ENCODE data around the gene USP36.
"Not testable (repeated sequence)": the region's sequence is repeated elsewhere in the genome, so short reads cannot be mapped to it uniquely, and the experiment has no call there.

USP36 gene

GRCh38 chr17:78878871-78879527, 38.4 kb upstream of the USP36 start:
- DNase-seq (ENCODE audit: extremely low spot score) = no peak
- CTCF ChIA-PET = interaction anchor here (6.3 kb wide), 1 partner anchor 13 kb away, joined by 34 read pairs; no protein-coding TSS in a partner anchor
- POLR2A ChIA-PET = no interaction called here
- no peak for TF ChIP-seq CTCF (IDR thresholded peaks at IDR 0.05; ENCODE audit: control extremely low read depth, extremely low read depth, low read depth, missing control alignments)

DNA sequence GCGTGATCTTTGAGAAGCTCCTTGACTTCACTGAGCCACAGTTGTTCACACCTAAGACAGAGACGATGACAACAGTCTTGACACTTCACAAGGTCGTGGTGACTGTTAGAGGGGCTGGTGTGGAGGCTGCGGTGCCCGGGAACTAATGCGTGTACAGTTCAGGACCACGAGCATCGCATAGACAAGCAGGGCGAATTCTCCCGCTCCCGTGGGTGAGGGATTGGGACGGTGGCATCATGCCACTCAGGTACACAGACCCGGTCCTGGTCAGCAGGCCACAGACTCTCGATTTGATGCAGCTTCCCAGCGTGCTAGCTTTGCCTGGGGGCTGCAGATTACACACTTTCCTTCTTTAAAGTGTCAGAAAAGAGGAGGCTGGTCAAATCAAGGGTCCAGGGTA, 37.6 kb upstream of the USP36 start:
- DNase-seq (ENCODE audit: extremely low spot score) = no peak
- POLR2A ChIA-PET = no interaction called here
- no peak for TF ChIP-seq CTCF (IDR thresholded peaks at IDR 0.05; ENCODE audit: control extremely low read depth, extremely low read depth, low read depth, missing control alignments)
- CTCF ChIA-PET = interaction anchor here (6.3 kb wide), 1 partner anchor 12 kb away, joined by 34 read pairs; no protein-coding TSS in a partner anchor

- DNase-seq (ENCODE audit: extremely low spot score) = not testable (repeated sequence)
- ChIA-PET POLR2A (interaction anchor here (0.6 kb wide), 1 partner anchor 9 kb away, joined by 3 read pairs; no protein-coding TSS in a partner anchor), CTCF (interaction anchor here (1.2 to 6.3 kb wide), 3 partner anchors 11 to 94 kb away, joined by 3 to 34 read pairs (median 4); no protein-coding TSS in a partner anchor)
Observed at GRCh38 chr17:78876954-78877517, 36.4 kb upstream of the USP36 start.

DNA sequence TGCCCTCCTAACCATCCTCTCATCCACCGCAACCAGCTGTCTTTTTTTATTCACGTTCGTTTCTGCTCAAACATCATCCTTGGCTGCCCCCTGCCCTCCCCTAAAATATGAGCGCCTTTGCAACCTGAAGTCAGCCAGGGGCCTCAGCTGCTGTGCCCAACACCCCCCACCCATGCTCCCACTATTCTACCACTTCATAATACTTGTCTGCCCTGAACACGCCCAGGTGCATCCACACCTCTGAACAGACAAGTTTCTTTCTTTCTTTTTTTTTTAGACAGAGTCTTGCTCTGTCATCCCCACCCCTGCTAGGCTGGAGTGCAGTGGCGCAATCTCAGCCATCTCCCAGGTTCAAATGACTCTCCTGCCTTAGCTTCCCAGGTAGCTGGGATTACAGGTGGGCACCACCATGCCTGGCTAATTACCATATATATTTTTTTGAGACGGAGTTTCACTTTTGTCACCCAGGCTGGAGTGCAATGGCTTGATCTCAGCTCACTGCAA, 35.5 kb upstream of the USP36 start:
- TF ChIP-seq CTCF (IDR thresholded peaks at IDR 0.05; ENCODE audit: control extremely low read depth, extremely low read depth, low read depth, missing control alignments) = no peak
- CTCF ChIA-PET = interaction anchor here (0.7 to 6.3 kb wide), 3 partner anchors 10 to 23 kb away, joined by 3 to 34 read pairs (median 3); no protein-coding TSS in a partner anchor
- no peak for DNase-seq (ENCODE audit: extremely low spot score)
- POLR2A ChIA-PET = interaction anchor here (0.6 kb wide), 1 partner anchor 10 kb away, joined by 3 read pairs; no protein-coding TSS in a partner anchor

- POLR2A ChIA-PET = no interaction called here
- no peak for TF ChIP-seq CTCF (IDR thresholded peaks at IDR 0.05; ENCODE audit: control extremely low read depth, extremely low read depth, low read depth, missing control alignments)
- CTCF ChIA-PET = interaction anchor here (1.2 to 6.3 kb wide), 3 partner anchors 9 to 23 kb away, joined by 3 to 34 read pairs (median 3); no protein-coding TSS in a partner anchor
- DNase-seq (ENCODE audit: extremely low spot score) = no peak
Observed at GRCh38 chr17:78875363-78876093, 34.9 kb upstream of the USP36 start.

DNA sequence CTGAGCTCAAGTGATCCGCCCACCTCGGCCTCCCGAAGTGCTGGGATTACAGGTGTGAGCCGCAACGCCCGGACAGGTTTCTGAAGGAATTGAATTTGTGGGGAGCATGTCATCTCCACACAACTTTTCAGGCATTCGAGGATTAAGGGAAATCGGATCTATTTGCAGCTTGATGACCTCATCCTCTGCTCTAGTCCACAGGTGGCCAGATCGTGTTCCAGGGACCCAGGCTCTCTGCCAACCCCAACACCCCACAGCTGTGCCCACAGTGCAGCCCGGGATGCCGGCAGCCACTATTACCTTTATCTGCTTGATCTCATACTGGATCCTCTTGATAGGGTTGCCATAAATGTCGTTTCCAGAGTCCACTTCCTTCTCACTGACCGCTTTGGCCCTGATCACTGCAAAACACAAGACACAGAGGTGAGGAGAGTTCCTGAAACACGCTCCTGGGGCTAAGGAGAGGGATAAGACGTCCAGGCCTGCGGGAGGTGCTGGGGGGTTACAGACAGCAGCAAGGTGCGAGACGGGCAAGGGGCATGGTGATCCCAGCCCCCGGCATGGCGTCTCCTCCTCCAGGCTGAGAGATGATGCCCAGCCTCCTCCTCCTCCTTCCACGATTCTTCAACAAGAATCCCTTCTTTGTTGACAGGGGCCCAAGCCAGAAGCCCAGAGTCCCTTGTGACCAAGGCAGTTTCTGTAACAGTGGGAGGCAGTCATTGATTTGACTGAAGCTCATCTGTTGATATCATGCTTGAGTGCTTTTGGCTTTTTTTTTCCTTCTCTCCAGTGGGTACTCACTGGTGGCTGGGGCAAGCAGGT, 33.1 kb upstream of the USP36 start:
- no peak for DNase-seq (ENCODE audit: extremely low spot score)
- TF ChIP-seq CTCF (IDR thresholded peaks at IDR 0.05; ENCODE audit: control extremely low read depth, extremely low read depth, low read depth, missing control alignments) = no peak
- CTCF ChIA-PET = interaction anchor here (2.2 to 6.3 kb wide), 2 partner anchors 8 to 98 kb away, joined by 8 to 34 read pairs; no protein-coding TSS in a partner anchor
- POLR2A ChIA-PET = no interaction called here

All from GM10248 (cell line).